Measurements from ENCODE around the gene REV3L.

Gene REV3L

GRCh38 chr6:111254779-111255166 lies 228.2 kb downstream of the REV3L start:
- no peak for DNase-seq

GRCh38 chr6:111254004-111254778 lies 228.8 kb downstream of the REV3L start:
- DNase-seq: no peak

DNA sequence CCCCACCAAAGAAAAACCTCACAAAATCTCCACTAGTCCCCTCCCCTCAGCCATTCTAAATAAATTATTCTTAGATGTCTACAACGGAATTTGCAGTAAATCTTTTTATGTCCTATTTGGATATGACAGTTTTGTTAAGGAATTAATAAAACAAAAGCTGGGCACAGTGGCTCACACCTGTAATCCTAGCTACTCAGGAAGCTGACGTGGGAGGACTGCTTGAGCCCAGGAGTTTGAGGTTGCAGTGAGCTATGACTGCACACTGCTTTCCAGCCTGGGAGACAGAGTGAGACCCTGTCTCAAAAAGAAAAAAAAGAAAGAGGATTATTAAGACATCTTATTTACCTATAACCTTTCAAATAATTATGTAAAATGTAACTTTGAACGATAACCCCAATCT lies 230.3 kb downstream of the REV3L start:
- no peak for DNase-seq

- DNase-seq: no peak
Measured at GRCh38 chr6:111250791-111251354, 232.1 kb downstream of the REV3L start.

All from activated CD4-positive, alpha-beta T cell treated with anti-CD3 and anti-CD28 coated beads for 1 hour (primary cell).